Liver (tissue), 3 donors: ENCODE data around the gene CHD3.
A peak's percentile ranks its signal among the peaks of the same experiment; 100 is the strongest.

Experiments used
- HNF4A ChIP-seq, 2 donors: conservative IDR thresholded peaks; 2 replicates each; pipeline ENCODE4 v1.6.1; 2016; ENCODE audit warnings: antibody characterized with exemption in 2 of 2, mild to moderate bottlenecking in 2 of 2
- SP1 ChIP-seq: IDR thresholded peaks from 2 replicates; pipeline ENCODE4 v1.6.1; 2018; ENCODE audit warnings: antibody characterized with exemption, mild to moderate bottlenecking
- TF ChIP-seq, protein P1 (sequence below): IDR thresholded peaks from 2 replicates; pipeline ENCODE4 v1.6.1; 2016; ENCODE audit warnings: antibody characterized with exemption
- TF ChIP-seq, protein P2 (sequence below): IDR thresholded peaks from 2 replicates; pipeline ENCODE4 v1.6.1; 2016; ENCODE audit warnings: antibody characterized with exemption, mild to moderate bottlenecking
- TF ChIP-seq, protein P3 (sequence below): fragments of 150-350 bp; IDR thresholded peaks from 2 replicates; pipeline ENCODE4 v1.5.1; 2017; ENCODE audit warnings: improper control_type of control experiment, low read depth, low read length; ENCODE audit not compliant: missing input control
- donor health status: healthy.
- donor health status: healthy.

DNA sequence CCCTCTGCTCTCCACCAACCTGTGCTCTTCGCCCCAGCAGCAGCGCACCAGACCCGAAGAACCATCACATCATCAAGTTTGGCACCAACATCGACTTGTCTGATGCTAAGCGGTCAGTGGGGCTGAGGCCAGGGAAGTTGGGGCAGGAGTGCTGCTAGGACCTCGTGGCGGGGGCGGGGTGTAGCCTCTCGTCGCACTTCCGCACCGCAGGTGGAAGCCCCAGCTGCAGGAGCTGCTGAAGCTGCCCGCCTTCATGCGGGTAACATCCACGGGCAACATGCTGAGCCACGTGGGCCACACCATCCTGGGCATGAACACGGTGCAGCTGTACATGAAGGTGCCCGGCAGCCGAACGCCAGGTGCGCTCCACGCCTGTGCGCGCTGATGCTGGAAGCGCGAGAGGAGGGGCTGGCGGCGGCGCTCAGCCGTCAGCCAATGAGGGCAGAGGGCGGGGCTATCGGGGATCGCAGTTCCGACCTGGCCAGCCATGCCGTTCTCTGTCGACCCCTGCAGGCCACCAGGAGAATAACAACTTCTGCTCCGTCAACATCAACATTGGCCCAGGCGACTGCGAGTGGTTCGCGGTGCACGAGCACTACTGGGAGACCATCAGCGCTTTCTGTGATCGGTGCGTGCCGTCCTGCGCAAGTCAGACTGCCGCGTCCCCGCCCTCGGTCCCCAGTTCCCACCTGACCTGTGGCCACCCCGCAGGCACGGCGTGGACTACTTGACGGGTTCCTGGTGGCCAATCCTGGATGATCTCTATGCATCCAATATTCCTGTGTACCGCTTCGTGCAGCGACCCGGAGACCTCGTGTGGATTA lies 36.9 kb upstream of the CHD3 start:
- TF ChIP-seq, protein P1, sequence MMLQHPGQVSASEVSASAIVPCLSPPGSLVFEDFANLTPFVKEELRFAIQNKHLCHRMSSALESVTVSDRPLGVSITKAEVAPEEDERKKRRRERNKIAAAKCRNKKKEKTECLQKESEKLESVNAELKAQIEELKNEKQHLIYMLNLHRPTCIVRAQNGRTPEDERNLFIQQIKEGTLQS, result no peak
- TF ChIP-seq, protein P2, sequence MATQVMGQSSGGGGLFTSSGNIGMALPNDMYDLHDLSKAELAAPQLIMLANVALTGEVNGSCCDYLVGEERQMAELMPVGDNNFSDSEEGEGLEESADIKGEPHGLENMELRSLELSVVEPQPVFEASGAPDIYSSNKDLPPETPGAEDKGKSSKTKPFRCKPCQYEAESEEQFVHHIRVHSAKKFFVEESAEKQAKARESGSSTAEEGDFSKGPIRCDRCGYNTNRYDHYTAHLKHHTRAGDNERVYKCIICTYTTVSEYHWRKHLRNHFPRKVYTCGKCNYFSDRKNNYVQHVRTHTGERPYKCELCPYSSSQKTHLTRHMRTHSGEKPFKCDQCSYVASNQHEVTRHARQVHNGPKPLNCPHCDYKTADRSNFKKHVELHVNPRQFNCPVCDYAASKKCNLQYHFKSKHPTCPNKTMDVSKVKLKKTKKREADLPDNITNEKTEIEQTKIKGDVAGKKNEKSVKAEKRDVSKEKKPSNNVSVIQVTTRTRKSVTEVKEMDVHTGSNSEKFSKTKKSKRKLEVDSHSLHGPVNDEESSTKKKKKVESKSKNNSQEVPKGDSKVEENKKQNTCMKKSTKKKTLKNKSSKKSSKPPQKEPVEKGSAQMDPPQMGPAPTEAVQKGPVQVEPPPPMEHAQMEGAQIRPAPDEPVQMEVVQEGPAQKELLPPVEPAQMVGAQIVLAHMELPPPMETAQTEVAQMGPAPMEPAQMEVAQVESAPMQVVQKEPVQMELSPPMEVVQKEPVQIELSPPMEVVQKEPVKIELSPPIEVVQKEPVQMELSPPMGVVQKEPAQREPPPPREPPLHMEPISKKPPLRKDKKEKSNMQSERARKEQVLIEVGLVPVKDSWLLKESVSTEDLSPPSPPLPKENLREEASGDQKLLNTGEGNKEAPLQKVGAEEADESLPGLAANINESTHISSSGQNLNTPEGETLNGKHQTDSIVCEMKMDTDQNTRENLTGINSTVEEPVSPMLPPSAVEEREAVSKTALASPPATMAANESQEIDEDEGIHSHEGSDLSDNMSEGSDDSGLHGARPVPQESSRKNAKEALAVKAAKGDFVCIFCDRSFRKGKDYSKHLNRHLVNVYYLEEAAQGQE, result no peak
- peak; percentile 65 for TF ChIP-seq SP1
- TF ChIP-seq, protein P3, sequence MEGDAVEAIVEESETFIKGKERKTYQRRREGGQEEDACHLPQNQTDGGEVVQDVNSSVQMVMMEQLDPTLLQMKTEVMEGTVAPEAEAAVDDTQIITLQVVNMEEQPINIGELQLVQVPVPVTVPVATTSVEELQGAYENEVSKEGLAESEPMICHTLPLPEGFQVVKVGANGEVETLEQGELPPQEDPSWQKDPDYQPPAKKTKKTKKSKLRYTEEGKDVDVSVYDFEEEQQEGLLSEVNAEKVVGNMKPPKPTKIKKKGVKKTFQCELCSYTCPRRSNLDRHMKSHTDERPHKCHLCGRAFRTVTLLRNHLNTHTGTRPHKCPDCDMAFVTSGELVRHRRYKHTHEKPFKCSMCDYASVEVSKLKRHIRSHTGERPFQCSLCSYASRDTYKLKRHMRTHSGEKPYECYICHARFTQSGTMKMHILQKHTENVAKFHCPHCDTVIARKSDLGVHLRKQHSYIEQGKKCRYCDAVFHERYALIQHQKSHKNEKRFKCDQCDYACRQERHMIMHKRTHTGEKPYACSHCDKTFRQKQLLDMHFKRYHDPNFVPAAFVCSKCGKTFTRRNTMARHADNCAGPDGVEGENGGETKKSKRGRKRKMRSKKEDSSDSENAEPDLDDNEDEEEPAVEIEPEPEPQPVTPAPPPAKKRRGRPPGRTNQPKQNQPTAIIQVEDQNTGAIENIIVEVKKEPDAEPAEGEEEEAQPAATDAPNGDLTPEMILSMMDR, result peak; percentile 99
- TF ChIP-seq HNF4A (conservative IDR thresholded peaks at IDR 0.05), result no peak
